Pancreas (tissue), 10 donors: ENCODE data around the gene ARL2BP. TPM values are rescaled to one million over a fixed set of nuclear protein-coding genes. Genes with fewer than 3 reads are reported as not detected.
"Not testable (repeated sequence)": the region's sequence is repeated elsewhere in the genome, so short reads cannot be mapped to it uniquely, and the experiment has no call there.

Experiments
- ATAC-seq, 4 donors: fragments of 200-7000 bp; cut with Tn5 transposase; one replicate each; pipeline versions ENCODE4 v1.8.0 to v1.9.1; 2020; ENCODE audit warnings: mild to moderate bottlenecking in 4 of 4, moderate library complexity in 4 of 4
- DNase-seq, 6 donors: peaks; one replicate each; pipeline ENCODE4 v3.0.0-alpha.2; 2020
- FAIRE-seq: peaks from 2 replicates; lab custom pipeline; 2012; peaks lifted over from hg19 to GRCh38; lab: Jason Lieb, UNC
- H3K27ac ChIP-seq, 4 donors: fragments of 200-600 bp; sonication (generic); 1 replicate in 3 of 4; 2 replicates in 1 of 4; pipeline versions ENCODE4 v1.5.0 to v1.8.0; 2020
- H3K27me3 ChIP-seq, 4 donors: fragments of 200-600 bp; one replicate each; pipeline ENCODE4 v1.8.0; 2021
- H3K36me3 ChIP-seq, 3 donors: fragments of 200-600 bp; sonication (generic) in 1 of 3; one replicate each; pipeline versions ENCODE4 v1.5.0 to v1.8.0; 2020 to 2021
- H3K4me1 ChIP-seq, 3 donors: fragments of 200-600 bp; one replicate each; pipeline ENCODE4 v1.8.0; 2021
- H3K4me3 ChIP-seq, 4 donors: fragments of 200-600 bp; sonication (generic) in 2 of 4; one replicate each; pipeline versions ENCODE4 v1.5.0 to v1.8.0; 2020 to 2021
- H3K9me3 ChIP-seq, 4 donors: fragments of 200-600 bp; one replicate each; pipeline ENCODE4 v1.8.0; 2021
- WGBS, 2 donors: extraction: QIAGEN DNeasy Blood & Tissue Kit; methylation state at CpG; one replicate each; pipeline ENCODE4 v1.1.7; 2013; 5-methylcytosine and 5-hydroxymethylcytosine counted together
- intact Hi-C, 3 donors: fragments of 100-400 bp; cut with DNase I; formaldehyde crosslinking; loops; one replicate each; pipeline versions ENCODE4 v1.11.1 to v1.14.2; 2022
- polyA plus RNA-seq, 2 donors: library from polyadenylated mRNA; stranded (reverse); fragments of 200-250 nt; gene quantifications; one replicate each; pipeline ENCODE4 v1.2.3, GENCODE V29; 2013
- total RNA-seq, 6 donors: library from RNA; stranded (reverse); fragmentation: NEBNext Ultra II Directional in 4 of 6; extraction: Animal tissue kit (Norgen Biotek cat#: 25700) in 4 of 6; gene quantifications; one replicate each; pipeline versions ENCODE4 v1.2.1 to v1.2.4, GENCODE V29; 2021 to 2023
- TF ChIP-seq, protein P1 (sequence below), 4 donors: fragments of 200-600 bp; sonication (generic) in 3 of 4; IDR thresholded peaks; one replicate each; pipeline versions ENCODE4 v1.5.0 to v1.8.0; 2021; ENCODE audit warnings: antibody characterized with exemption in 4 of 4
- donor health status: healthy with polysubstance abuse.
- donor health status: DM: no; HTN: no; CAD: no; lungs with moderate emphysema.
- donor health status: DM: no; HTN: no; CAD: no.
- donor health status: control.
- donor health status: control.
- donor health status: Bipolar disorder and iron deficiency.
- donor health status: DM: yes; HTN: yes; CAD: no.
- donor health status: DM: no; HTN: no; CAD: no.
- donor health status: DM: no; HTN: no; CAD: no.
- donor health status: DM: yes; HTN: yes; CAD: no.

Gene ARL2BP
- total and polyA plus RNA-seq, 8 donors: 10.8 to 22.5 (median 14.7) TPM

DNA sequence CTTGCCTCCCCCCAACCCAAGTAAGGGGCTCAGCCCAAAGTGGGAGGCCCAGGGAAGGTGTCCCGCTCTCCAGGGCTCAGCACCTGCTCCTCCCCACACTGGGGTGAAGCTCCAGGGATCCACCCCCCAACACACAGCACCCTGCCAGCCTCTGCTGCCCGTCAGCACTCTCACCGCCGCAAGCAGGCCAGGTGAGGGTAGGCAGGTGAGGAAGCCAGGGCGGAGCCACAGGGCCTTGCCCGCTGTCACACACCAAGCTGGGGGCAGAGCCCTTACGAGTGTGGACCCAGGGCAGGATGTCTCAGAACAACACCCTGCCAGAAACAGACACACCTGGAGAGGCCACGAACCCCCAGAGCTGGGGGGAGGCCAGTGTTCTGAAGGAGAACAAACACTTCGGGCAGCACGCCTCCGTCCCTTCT is 19.9 kb downstream of the ARL2BP start:
- TF ChIP-seq, protein P1, sequence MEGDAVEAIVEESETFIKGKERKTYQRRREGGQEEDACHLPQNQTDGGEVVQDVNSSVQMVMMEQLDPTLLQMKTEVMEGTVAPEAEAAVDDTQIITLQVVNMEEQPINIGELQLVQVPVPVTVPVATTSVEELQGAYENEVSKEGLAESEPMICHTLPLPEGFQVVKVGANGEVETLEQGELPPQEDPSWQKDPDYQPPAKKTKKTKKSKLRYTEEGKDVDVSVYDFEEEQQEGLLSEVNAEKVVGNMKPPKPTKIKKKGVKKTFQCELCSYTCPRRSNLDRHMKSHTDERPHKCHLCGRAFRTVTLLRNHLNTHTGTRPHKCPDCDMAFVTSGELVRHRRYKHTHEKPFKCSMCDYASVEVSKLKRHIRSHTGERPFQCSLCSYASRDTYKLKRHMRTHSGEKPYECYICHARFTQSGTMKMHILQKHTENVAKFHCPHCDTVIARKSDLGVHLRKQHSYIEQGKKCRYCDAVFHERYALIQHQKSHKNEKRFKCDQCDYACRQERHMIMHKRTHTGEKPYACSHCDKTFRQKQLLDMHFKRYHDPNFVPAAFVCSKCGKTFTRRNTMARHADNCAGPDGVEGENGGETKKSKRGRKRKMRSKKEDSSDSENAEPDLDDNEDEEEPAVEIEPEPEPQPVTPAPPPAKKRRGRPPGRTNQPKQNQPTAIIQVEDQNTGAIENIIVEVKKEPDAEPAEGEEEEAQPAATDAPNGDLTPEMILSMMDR (IDR thresholded peaks at IDR 0.05): no peak
- Histone ChIP-seq H3K36me3 (no peaks in the 10 kb centered on the region), H3K9me3 (no peaks in the 10 kb centered on the region), H3K4me1 (peaks cover 52 to 59% (median 56%) of the 10 kb centered on the region in 3 donors), H3K4me3 (no peak overlapping the region), H3K27ac (peak overlapping the region; percentile 49 to 87 (median 78)), H3K27me3 (no peaks in the 10 kb centered on the region)
- intact Hi-C loops: no loop called here
- 15 to 19% methylated on average over 11 of the region's 11 CpGs for WGBS, 2 donors
- ATAC-seq (peak; percentile 68 to 78 (median 74)), DNase-seq (peak; percentile 75 to 95 (median 90)), FAIRE-seq (no peak)

DNA sequence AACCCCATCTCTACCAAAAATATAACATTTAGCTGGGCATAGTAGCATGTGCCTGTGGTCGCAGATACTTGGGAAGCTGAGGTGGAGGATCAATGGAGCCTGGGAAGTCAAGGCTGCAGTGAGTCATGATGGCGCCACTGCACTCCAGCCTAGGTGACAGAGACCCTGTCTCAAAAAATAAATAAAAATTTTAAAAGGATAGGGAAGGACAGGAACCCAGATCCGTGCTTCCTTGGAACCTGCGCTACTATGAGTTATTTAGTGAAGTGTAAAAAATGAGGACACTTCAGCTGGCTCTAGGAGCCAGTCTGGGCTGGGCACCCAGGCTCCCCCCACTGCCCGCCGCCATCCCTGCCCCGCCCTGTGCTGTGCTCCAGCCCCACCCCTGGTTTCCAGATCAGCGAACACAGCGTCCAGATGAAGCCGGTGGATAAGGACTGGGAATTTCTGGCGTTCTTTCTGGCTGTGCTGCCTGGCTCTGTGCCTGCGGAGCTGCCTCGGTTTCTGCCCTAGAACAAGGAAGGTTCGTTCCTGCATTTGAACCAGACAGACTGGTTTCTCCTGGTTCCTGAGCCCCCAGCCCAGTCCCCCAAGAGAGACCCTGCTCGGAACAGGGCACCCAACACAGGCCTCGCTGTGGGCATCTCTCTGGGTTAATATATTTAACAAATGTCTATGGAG is 20.9 kb downstream of the ARL2BP start:
- Histone ChIP-seq H3K27me3 (no peaks in the 10 kb centered on the region), H3K9me3 (no peaks in the 10 kb centered on the region), H3K27ac (peak overlapping the region; percentile 49 to 87 (median 78)), H3K4me1 (peaks cover 52 to 59% (median 56%) of the 10 kb centered on the region in 3 donors), H3K4me3 (no peak overlapping the region), H3K36me3 (no peaks in the 10 kb centered on the region)
- FAIRE-seq (no peak), DNase-seq (peak; percentile 77 to 93 (median 86)), ATAC-seq (peak; percentile 77 to 83 (median 80))
- WGBS, 2 donors: 13 to 14% methylated on average over 16 of the region's 16 CpGs
- TF ChIP-seq, protein P1 (IDR thresholded peaks at IDR 0.05): no peak
- intact Hi-C loops: no loop called here

DNA sequence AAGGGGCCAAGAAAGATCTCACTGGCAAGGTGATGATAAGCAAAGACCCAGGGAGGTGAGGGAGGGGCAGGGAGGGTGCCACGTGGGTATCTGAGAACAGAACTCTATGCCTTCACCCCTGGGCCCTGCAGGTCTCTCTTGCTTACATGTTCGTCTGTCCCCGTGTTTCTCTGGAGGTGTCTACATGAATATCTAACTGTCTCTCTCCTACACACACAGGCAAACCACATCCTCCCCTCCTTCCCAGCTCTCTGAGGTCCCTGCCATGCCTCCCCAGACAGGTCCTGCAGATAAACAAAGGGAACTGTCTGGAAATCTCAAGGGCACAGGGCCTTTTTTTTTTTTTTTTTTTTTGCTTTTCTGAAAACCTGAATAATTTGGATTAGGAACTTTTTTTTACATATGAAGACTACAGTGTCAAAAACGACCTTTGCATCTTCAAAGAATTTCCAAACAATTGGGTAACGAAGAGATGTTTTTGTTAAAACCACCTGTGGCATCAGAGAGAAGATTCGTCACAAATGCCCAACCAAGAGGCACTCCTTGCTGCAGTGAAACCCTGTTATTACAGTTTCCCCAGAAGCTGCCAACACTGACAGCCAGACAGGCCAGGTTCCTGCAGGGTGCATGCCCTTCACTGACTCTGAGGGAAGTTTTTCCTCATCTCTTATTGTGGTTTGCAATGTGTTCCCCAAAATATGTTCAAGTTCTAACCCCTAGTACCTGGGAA is 21.6 kb downstream of the ARL2BP start:
- Histone ChIP-seq H3K27ac (peak overlapping the region; percentile 49 to 87 (median 78)), H3K27me3 (no peaks in the 10 kb centered on the region), H3K36me3 (no peaks in the 10 kb centered on the region), H3K4me1 (peaks cover 52 to 59% (median 56%) of the 10 kb centered on the region in 3 donors), H3K4me3 (no peak overlapping the region), H3K9me3 (no peaks in the 10 kb centered on the region)
- DNase-seq: peak in 3 of 6 donors; percentile 47 to 57 (median 50)
- TF ChIP-seq, protein P1 (IDR thresholded peaks at IDR 0.05): no peak
- no peak for FAIRE-seq
- 10 to 16% methylated on average over 6 of the region's 6 CpGs for WGBS, 2 donors
- ATAC-seq: peak; percentile 7 to 45 (median 34)
- intact Hi-C loops: no loop called here

DNA sequence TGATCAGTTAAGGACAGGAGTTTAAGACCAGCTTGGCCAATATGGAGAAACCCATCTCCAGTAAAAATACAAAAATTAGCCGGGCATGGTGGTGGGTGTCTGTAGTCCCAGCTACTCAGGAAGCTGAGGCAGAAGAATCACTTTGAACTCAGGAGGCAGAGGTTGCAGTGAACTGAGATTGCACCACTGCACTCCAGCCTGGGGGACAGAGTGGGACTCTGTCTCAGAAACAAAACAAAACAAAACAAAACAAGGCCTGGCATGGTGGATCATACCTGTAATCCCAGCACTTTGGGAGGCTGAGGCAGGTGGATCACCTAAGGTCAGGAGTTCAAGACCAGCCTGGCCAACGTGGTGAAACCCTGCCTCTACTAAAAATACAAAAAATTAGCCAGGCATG is 22.3 kb downstream of the ARL2BP start:
- Histone ChIP-seq H3K4me1 (peaks cover 52 to 59% (median 56%) of the 10 kb centered on the region in 3 donors), H3K27ac (peak overlapping the region; percentile 49 to 87 (median 78))
- DNase-seq, H3K9me3 ChIP-seq, ATAC-seq, H3K36me3 ChIP-seq, FAIRE-seq, H3K4me3 ChIP-seq, H3K27me3 ChIP-seq, intact Hi-C loops: not testable (repeated sequence)
- WGBS, 2 donors: 48 to 63% methylated on average over 2 of the region's 2 CpGs
